ENCODE measurements around the gene PPP2R2C.

The PPP2R2C gene

GRCh38 chr4:6466756-6467381 lies 5.5 kb downstream of the PPP2R2C start:
- no peak for DNase-seq

GRCh38 chr4:6465955-6466354 lies 6.5 kb downstream of the PPP2R2C start:
- no peak for DNase-seq

GRCh38 chr4:6464842-6465588 lies 7.4 kb downstream of the PPP2R2C start:
- no peak for DNase-seq

GRCh38 chr4:6463311-6464289 lies 8.8 kb downstream of the PPP2R2C start:
- no peak for DNase-seq

GRCh38 chr4:6461301-6462165 lies 10.9 kb downstream of the PPP2R2C start:
- no peak for DNase-seq

GRCh38 chr4:6460876-6461275 lies 11.5 kb downstream of the PPP2R2C start:
- no peak for DNase-seq

GRCh38 chr4:6458528-6458927 lies 13.9 kb downstream of the PPP2R2C start:
- DNase-seq: no peak

- no peak for DNase-seq
Measured at GRCh38 chr4:6456450-6456849, 16.0 kb downstream of the PPP2R2C start.

GRCh38 chr4:6454112-6454910 lies 18.1 kb downstream of the PPP2R2C start:
- no peak for DNase-seq

GRCh38 chr4:6453688-6453990 lies 18.8 kb downstream of the PPP2R2C start:
- no peak for DNase-seq

GRCh38 chr4:6452897-6453687 lies 19.3 kb downstream of the PPP2R2C start:
- no peak for DNase-seq

GRCh38 chr4:6452116-6452896 lies 20.1 kb downstream of the PPP2R2C start:
- no peak for DNase-seq

GRCh38 chr4:6451309-6451708 lies 21.1 kb downstream of the PPP2R2C start:
- DNase-seq: no peak

GRCh38 chr4:6450709-6451108 lies 21.7 kb downstream of the PPP2R2C start:
- DNase-seq: no peak

- DNase-seq: no peak
Measured at GRCh38 chr4:6449746-6450369, 22.6 kb downstream of the PPP2R2C start.

- no peak for DNase-seq
Measured at GRCh38 chr4:6449335-6449734, 23.1 kb downstream of the PPP2R2C start.

GRCh38 chr4:6448476-6449170 lies 23.8 kb downstream of the PPP2R2C start:
- no peak for DNase-seq

- DNase-seq: no peak
Measured at GRCh38 chr4:6447672-6448171, 24.7 kb downstream of the PPP2R2C start.

Measured in inflammatory macrophage treated with lipopolysaccharide for 4 hours (primary cell).